Coronary artery (tissue), 2 donors: ENCODE results near the gene TMEM220.

Source experiments
- DNase-seq: peaks from one replicate; pipeline ENCODE4 v3.0.0-alpha.2; 2017; ENCODE audit warnings: low spot score
- H3K27ac ChIP-seq, 2 donors: fragments of 200-600 bp; sonication (generic); one replicate each; pipeline ENCODE4 v1.5.1; 2016 to 2019
- H3K4me3 ChIP-seq: fragments of 200-600 bp; sonication (generic); 2 replicates; pipeline ENCODE4 v1.5.1; 2016; ENCODE audit warnings: mild to moderate bottlenecking, moderate library complexity
- TF ChIP-seq, protein P1 (sequence below): fragments of 200-600 bp; sonication (generic); IDR thresholded peaks from one replicate; pipeline ENCODE4 v1.5.1; 2019; ENCODE audit warnings: antibody characterized with exemption

TMEM220 gene

GRCh38 chr17:10668775-10669174 lies 61.0 kb downstream of the TMEM220 start:
- DNase-seq, result no peak
- Histone ChIP-seq H3K27ac (no peak overlapping the region), H3K4me3 (no peak overlapping the region)
- TF ChIP-seq, protein P1, sequence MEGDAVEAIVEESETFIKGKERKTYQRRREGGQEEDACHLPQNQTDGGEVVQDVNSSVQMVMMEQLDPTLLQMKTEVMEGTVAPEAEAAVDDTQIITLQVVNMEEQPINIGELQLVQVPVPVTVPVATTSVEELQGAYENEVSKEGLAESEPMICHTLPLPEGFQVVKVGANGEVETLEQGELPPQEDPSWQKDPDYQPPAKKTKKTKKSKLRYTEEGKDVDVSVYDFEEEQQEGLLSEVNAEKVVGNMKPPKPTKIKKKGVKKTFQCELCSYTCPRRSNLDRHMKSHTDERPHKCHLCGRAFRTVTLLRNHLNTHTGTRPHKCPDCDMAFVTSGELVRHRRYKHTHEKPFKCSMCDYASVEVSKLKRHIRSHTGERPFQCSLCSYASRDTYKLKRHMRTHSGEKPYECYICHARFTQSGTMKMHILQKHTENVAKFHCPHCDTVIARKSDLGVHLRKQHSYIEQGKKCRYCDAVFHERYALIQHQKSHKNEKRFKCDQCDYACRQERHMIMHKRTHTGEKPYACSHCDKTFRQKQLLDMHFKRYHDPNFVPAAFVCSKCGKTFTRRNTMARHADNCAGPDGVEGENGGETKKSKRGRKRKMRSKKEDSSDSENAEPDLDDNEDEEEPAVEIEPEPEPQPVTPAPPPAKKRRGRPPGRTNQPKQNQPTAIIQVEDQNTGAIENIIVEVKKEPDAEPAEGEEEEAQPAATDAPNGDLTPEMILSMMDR, result no peak

GRCh38 chr17:10666906-10667305 lies 62.9 kb downstream of the TMEM220 start:
- DNase-seq, result no peak
- H3K27ac ChIP-seq, result no peak overlapping the region
- H3K4me3 ChIP-seq, result no peak overlapping the region
- TF ChIP-seq, protein P1, result no peak

DNA sequence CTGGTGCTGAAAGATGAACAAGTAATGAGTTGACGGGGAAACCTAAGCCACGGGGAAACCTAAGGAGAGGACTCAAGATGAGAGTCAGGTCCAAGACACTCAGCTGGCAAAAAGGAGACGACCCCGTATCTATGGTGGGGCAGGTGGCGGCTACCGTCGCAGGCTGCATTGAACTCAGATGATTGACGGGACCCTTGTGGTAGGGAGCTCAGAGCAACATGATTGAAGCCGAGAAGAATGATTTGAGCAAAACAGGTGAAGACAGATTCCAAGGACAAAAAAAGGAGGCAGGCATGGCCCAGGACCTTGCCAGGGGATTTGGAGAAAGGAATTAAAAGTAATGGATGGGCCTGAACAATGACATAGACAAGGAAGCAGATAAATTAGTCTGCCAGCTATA lies 65.3 kb downstream of the TMEM220 start:
- TF ChIP-seq, protein P1, result no peak
- no peak for DNase-seq
- H3K27ac ChIP-seq, result no peak overlapping the region
- H3K4me3 ChIP-seq, result no peak overlapping the region
